Eye (tissue), 1 donor: ENCODE results near the gene DPPA3.
"Not testable (repeated sequence)": the region's sequence is repeated elsewhere in the genome, so short reads cannot be mapped to it uniquely, and the experiment has no call there.

Source experiments
- DNase-seq: peaks from one replicate; pipeline ENCODE4 v3.0.0-alpha.2; 2015

The DPPA3 gene

GRCh38 chr12:7711133-7711532, at the start of gene DPPA3:
Gene DPPA3 (plus strand): TSS chr12:7711433. CDS start chr12:7711571, 138 bp downstream.
- DNase-seq, result no peak

GRCh38 chr12:7661741-7662140, 49.5 kb upstream of the DPPA3 start:
- DNase-seq, result no peak

- DNase-seq, result no peak
Observed at GRCh38 chr12:7666595-7666994, 44.6 kb upstream of the DPPA3 start.

GRCh38 chr12:7667125-7667524, 44.1 kb upstream of the DPPA3 start:
- no peak for DNase-seq

GRCh38 chr12:7668171-7668570, 43.1 kb upstream of the DPPA3 start:
- DNase-seq, result no peak

GRCh38 chr12:7675455-7675854, 35.8 kb upstream of the DPPA3 start:
- DNase-seq, result not testable (repeated sequence)

- DNase-seq, result peak; percentile 53
Observed at GRCh38 chr12:7677432-7677888, 33.8 kb upstream of the DPPA3 start.

- DNase-seq, result no peak
Observed at GRCh38 chr12:7678744-7679143, 32.5 kb upstream of the DPPA3 start.

GRCh38 chr12:7679251-7680045, 31.8 kb upstream of the DPPA3 start:
- DNase-seq, result no peak

GRCh38 chr12:7681535-7681934, 29.7 kb upstream of the DPPA3 start:
- DNase-seq, result no peak

GRCh38 chr12:7693793-7694192, 17.4 kb upstream of the DPPA3 start:
- no peak for DNase-seq

- DNase-seq, result no peak
Observed at GRCh38 chr12:7694556-7695236, 16.5 kb upstream of the DPPA3 start.

- DNase-seq, result no peak
Observed at GRCh38 chr12:7695237-7695560, 16.0 kb upstream of the DPPA3 start.

- DNase-seq, result peak; percentile 25
Observed at GRCh38 chr12:7695566-7696197, 15.6 kb upstream of the DPPA3 start, which contains the start of gene GDF3. Gene GDF3 (minus strand): TSS chr12:7695775. CDS start chr12:7695728, 47 bp downstream.

GRCh38 chr12:7705846-7706245, 5.4 kb upstream of the DPPA3 start:
- DNase-seq, result no peak

- no peak for DNase-seq
Observed at GRCh38 chr12:7709969-7710675, 1.1 kb upstream of the DPPA3 start.

GRCh38 chr12:7712841-7713442, 1.7 kb downstream of the DPPA3 start:
- no peak for DNase-seq

GRCh38 chr12:7716381-7716780, 5.1 kb downstream of the DPPA3 start:
- peak; percentile 6 for DNase-seq

GRCh38 chr12:7719946-7720730, 8.9 kb downstream of the DPPA3 start:
- DNase-seq, result no peak

- DNase-seq, result no peak
Observed at GRCh38 chr12:7723926-7724325, 12.7 kb downstream of the DPPA3 start.

- peak; percentile 17 for DNase-seq
Observed at GRCh38 chr12:7729746-7730145, 18.5 kb downstream of the DPPA3 start.

GRCh38 chr12:7730984-7731383, 19.8 kb downstream of the DPPA3 start:
- not testable (repeated sequence) for DNase-seq
